Endodermal cell (in vitro differentiated cells): Measurements from ENCODE around the gene UQCC2. TPM values are rescaled to one million over a fixed set of nuclear protein-coding genes. Genes with fewer than 3 reads are reported as not detected.

Experiments
- DNase-seq: peaks from one replicate; pipeline ENCODE4 v3.0.0-alpha.2; 2017
- H3K27ac ChIP-seq: 2 replicates; pipeline ENCODE4 v1.5.1; 2013; ENCODE audit warnings: mild to moderate bottlenecking, low read depth, low read length, moderate library complexity
- H3K27me3 ChIP-seq: 2 replicates; pipeline ENCODE4 v1.6.1; 2013; ENCODE audit warnings: mild to moderate bottlenecking, low read length, moderate library complexity; ENCODE audit not compliant: insufficient read depth, control insufficient read depth, poor library complexity, severe bottlenecking
- H3K36me3 ChIP-seq: 2 replicates; pipeline ENCODE4 v1.7.0; 2013; ENCODE audit warnings: mild to moderate bottlenecking, low read length, moderate library complexity; ENCODE audit not compliant: control insufficient read depth, insufficient read depth
- H3K4me1 ChIP-seq: one replicate; pipeline ENCODE4 v1.7.0; 2013; ENCODE audit warnings: low read length; ENCODE audit not compliant: control insufficient read depth, insufficient read depth
- H3K4me3 ChIP-seq: 2 replicates; pipeline ENCODE4 v1.5.1; 2013; ENCODE audit warnings: mild to moderate bottlenecking, low read length, moderate library complexity
- H3K9ac ChIP-seq: 2 replicates; pipeline ENCODE4 v1.6.1; 2013; ENCODE audit warnings: mild to moderate bottlenecking, low read length, moderate library complexity; ENCODE audit not compliant: poor library complexity, severe bottlenecking; ENCODE audit errors: extremely low read depth
- H3K9me3 ChIP-seq: 2 replicates; pipeline ENCODE4 v1.6.1; 2013; ENCODE audit warnings: mild to moderate bottlenecking, low read length, moderate library complexity; ENCODE audit not compliant: control insufficient read depth
- H3K27ac Mint-ChIP-seq: 2 replicates; pipeline ENCODE4 v1.8.0; 2020; ENCODE audit warnings: mixed read lengths
- H3K27me3 Mint-ChIP-seq: 2 replicates; pipeline ENCODE4 v1.8.0; 2021; ENCODE audit warnings: mild to moderate bottlenecking, mixed read lengths; ENCODE audit not compliant: insufficient read depth
- H3K36me3 Mint-ChIP-seq: 2 replicates; pipeline ENCODE4 v1.8.0; 2020; ENCODE audit warnings: low read depth, mixed read lengths
- H3K4me1 Mint-ChIP-seq: 2 replicates; pipeline ENCODE4 v1.8.0; 2020; ENCODE audit warnings: mixed read lengths
- H3K4me3 Mint-ChIP-seq: 2 replicates; pipeline ENCODE4 v1.8.0; 2020; ENCODE audit warnings: mild to moderate bottlenecking, moderate library complexity, mixed read lengths
- H3K9me3 Mint-ChIP-seq: 2 replicates; pipeline ENCODE4 v1.8.0; 2020; ENCODE audit warnings: mild to moderate bottlenecking, mixed read lengths
- CTCF ChIP-seq: fragments of 200-600 bp; sonication (generic); conservative IDR thresholded peaks from 2 replicates; pipeline ENCODE4 v1.5.0; 2021; ENCODE audit warnings: antibody characterized with exemption, mild to moderate bottlenecking
- WGBS, 2 experiments: methylation state at CpG; one replicate each; pipeline versions ENCODE4 v1.1.5 to v1.1.7; 2013; ENCODE audit warnings: missing lambda C conversion rate in 2 of 2, mixed read lengths in 1 of 2; ENCODE audit not compliant: insufficient coverage in 1 of 2, insufficient read length in 1 of 2; 5-methylcytosine and 5-hydroxymethylcytosine counted together
- total RNA-seq, 2 donors: library from RNA; stranded (reverse); fragmentation: NEBNext Ultra II Directional in 1 of 2; extraction: Animal tissue kit (Norgen Biotek cat#: 25700) in 1 of 2; gene quantifications; 2 replicates in 1 of 2; 3 replicates in 1 of 2; pipeline ENCODE4 v1.2.1, GENCODE V29; 2021

Gene UQCC2
- total RNA-seq, 2 donors from 2014 or later: 120 to 174 TPM

DNA sequence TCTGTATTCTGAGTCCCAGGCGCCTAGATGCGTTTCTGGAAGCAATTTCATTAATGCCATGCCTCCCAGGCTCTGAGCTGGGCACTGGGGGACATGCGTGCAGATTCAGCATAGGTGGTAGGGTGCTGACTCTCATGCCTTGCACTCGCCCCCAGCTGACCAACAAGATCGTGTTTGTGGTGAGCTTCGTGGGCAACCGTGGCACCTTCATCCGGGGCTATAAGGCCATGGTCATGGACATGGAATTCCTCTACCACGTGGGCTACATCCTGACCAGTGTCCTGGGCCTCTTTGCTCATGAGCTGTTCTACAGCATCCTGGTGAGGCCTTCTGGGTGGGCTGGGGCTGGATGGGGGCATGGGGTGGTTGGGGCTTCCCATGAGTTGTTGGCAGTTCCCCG, 21.6 kb downstream of the UQCC2 start:
- WGBS, 2 experiments: 92 to 100% methylated on average over 1 to 10 of the region's 10 CpGs
- Mint-ChIP-seq H3K36me3 (peaks cover 58% of the 10 kb centered on the region), H3K4me3 (no peak overlapping the region)

GRCh38 chr6:33689148-33689494, 22.4 kb downstream of the UQCC2 start:
- Mint-ChIP-seq H3K27ac (no peak overlapping the region), H3K4me1 (peaks cover 9% of the 10 kb centered on the region), H3K36me3 (peaks cover 58% of the 10 kb centered on the region), H3K9me3 (no peaks in the 10 kb centered on the region), H3K4me3 (no peak overlapping the region), H3K27me3 (no peaks in the 10 kb centered on the region)
- Histone ChIP-seq H3K9ac (no peak overlapping the region), H3K27me3 (no peaks in the 10 kb centered on the region), H3K4me1 (peaks cover 3% of the 10 kb centered on the region), H3K4me3 (no peak overlapping the region), H3K36me3 (peaks cover 15% of the 10 kb centered on the region), H3K9me3 (no peaks in the 10 kb centered on the region), H3K27ac (no peak overlapping the region)
- TF ChIP-seq CTCF: no peak
- DNase-seq: no peak
- WGBS, 2 experiments: 95% methylated on average over 2 to 12 of the region's 12 CpGs

More for the DNA sequence above, 21.6 kb downstream of the UQCC2 start:
- Histone ChIP-seq H3K4me1 (peaks cover 6% of the 10 kb centered on the region), H3K9me3 (no peaks in the 10 kb centered on the region), H3K36me3 (peaks cover 17% of the 10 kb centered on the region), H3K9ac (no peak overlapping the region), H3K27me3 (no peaks in the 10 kb centered on the region), H3K27ac (no peak overlapping the region), H3K4me3 (no peak overlapping the region)
- no peak for TF ChIP-seq CTCF
- DNase-seq: no peak
- peaks cover 15% of the 10 kb centered on the region for H3K4me1 Mint-ChIP-seq
- H3K27me3 Mint-ChIP-seq: no peaks in the 10 kb centered on the region
- H3K9me3 Mint-ChIP-seq: no peaks in the 10 kb centered on the region
- no peak overlapping the region for H3K27ac Mint-ChIP-seq

DNA sequence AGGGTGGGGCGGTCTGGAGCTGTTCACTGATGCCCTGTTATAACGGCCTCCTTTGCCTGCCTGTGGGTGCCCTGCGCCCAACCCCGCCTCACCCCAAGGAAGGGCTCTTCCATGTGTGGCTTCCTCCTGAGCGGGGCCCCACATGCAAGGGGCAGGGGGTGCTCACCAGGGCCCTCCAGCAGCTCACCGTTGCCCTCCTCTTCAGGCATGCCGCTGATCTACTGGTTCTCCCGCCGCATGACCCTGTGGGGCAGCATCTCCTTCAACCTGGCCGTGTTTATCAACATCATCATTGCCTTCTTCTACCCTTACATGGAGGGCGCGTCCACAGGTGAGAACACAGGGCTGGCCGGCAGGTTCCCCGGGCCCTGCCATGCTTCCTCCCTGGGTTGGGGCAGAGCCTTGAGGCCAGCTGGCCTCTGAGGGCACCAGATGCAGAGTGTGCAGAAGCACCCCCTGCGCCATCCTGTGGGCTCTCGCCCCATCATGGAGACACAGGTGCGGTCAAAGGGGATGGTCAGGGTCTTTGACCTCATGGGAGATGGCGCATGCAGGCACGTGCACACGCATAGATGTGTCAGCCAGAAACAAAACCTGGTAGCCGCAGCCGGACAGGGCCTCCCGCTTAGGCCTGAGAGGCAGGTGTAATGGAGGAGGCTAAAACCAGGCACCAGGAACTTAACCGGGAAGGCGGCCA, 22.9 kb downstream of the UQCC2 start:
- peaks cover 60% of the 10 kb centered on the region for H3K36me3 Mint-ChIP-seq
- H3K27me3 Mint-ChIP-seq: no peaks in the 10 kb centered on the region
- H3K9me3 ChIP-seq: no peaks in the 10 kb centered on the region
- H3K27me3 ChIP-seq: no peaks in the 10 kb centered on the region
- no peak overlapping the region for H3K27ac Mint-ChIP-seq
- WGBS, 2 experiments: 94 to 95% methylated on average over 14 to 25 of the region's 25 CpGs
- no peak for DNase-seq
- H3K4me3 ChIP-seq: no peak overlapping the region
- no peak overlapping the region for H3K27ac ChIP-seq
- H3K9me3 Mint-ChIP-seq: no peaks in the 10 kb centered on the region
- H3K4me3 Mint-ChIP-seq: no peak overlapping the region
- H3K4me1 Mint-ChIP-seq: peaks cover 9% of the 10 kb centered on the region
- H3K4me1 ChIP-seq: peaks cover 3% of the 10 kb centered on the region
- no peak for TF ChIP-seq CTCF
- peaks cover 11% of the 10 kb centered on the region for H3K36me3 ChIP-seq
- no peak overlapping the region for H3K9ac ChIP-seq
